GM12874 (cell line): ENCODE data around the gene MGAT4B.

Source experiments
- TF ChIP-seq, protein P1 (sequence below): IDR thresholded peaks from 2 replicates; pipeline ENCODE4 v1.5.1; 2011; ENCODE audit warnings: low read depth, mild to moderate bottlenecking, control low read depth, low read length, moderate library complexity; ENCODE audit not compliant: insufficient read depth

The MGAT4B gene

DNA sequence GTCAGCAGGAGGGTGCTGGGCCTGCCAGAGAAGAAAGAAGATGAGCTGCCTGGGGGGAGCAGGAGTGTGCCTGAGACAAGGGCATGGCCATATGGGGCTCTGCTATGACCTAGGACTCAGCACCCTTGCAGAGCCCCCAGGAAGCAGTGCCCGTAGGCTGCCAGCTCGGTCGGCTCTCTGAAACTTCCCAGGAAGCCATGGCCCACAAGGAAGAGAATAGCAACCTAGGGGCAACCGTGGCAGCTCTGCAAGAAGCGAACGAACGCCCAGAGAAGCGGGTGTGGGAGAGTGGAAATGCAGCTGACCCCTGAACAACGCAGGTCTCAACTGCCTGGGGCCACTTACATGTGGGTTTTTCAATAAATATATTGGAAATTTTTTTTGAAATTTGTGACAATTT lies 23.5 kb downstream of the MGAT4B start:
- TF ChIP-seq, protein P1, sequence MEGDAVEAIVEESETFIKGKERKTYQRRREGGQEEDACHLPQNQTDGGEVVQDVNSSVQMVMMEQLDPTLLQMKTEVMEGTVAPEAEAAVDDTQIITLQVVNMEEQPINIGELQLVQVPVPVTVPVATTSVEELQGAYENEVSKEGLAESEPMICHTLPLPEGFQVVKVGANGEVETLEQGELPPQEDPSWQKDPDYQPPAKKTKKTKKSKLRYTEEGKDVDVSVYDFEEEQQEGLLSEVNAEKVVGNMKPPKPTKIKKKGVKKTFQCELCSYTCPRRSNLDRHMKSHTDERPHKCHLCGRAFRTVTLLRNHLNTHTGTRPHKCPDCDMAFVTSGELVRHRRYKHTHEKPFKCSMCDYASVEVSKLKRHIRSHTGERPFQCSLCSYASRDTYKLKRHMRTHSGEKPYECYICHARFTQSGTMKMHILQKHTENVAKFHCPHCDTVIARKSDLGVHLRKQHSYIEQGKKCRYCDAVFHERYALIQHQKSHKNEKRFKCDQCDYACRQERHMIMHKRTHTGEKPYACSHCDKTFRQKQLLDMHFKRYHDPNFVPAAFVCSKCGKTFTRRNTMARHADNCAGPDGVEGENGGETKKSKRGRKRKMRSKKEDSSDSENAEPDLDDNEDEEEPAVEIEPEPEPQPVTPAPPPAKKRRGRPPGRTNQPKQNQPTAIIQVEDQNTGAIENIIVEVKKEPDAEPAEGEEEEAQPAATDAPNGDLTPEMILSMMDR: no peak

DNA sequence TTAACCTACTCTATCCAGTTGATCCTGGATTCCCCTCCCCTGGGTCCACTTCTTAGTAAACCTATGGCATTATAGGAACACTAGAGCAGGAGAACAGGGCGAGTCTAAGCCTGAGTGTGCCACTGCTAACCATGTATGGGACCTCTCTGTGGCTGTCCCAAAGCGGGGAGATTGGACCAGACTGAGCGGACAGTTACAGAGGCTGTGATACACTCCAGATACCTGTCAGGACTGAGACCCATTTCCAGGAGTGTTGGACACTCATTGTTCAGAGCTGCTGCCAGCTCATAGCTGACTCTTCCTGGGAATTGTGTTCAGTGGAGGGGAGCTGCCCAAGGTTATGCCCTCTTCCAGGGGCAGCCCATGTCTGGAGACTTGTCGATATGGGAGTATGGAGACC lies 24.8 kb downstream of the MGAT4B start:
- TF ChIP-seq, protein P1: no peak

DNA sequence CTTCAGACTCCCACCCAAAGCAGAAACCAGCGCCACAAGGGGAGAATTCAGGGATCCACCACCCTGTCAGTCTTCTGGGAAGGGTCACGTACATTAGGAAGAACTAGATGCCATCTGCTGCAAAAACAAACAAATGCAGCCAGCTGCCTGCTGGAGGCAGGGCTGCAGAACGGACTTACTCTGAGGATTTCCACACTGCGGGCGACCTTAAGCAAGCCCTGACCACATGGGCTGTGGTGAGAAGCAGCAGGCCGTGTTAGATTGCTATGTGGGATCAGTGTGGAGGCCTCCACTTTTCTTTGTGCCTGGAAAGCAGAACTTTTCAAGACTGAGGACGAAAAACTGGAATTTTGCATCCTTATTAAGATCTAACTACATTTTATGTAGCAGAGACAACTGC lies 26.3 kb downstream of the MGAT4B start:
- TF ChIP-seq, protein P1: no peak

DNA sequence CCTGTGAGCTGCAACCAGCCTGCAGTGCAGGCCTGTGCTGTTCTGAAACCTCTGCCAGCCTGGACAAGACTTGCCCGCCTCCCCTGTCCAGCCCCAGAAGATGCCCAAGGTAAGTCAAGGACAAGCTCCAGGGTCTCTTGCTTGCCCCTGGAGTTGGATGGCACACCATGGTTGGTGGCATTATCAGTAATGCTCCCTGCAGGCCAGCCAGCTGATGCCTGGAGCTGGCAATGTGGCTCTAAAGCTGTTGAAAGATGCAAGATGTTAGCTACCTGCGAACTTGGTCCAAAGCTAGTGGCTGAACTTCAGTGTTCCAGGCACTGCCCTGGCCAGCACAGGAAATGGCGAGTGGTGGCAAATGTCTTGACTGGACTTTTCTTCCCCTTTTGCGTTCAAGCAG lies 26.8 kb downstream of the MGAT4B start:
- TF ChIP-seq, protein P1: no peak

DNA sequence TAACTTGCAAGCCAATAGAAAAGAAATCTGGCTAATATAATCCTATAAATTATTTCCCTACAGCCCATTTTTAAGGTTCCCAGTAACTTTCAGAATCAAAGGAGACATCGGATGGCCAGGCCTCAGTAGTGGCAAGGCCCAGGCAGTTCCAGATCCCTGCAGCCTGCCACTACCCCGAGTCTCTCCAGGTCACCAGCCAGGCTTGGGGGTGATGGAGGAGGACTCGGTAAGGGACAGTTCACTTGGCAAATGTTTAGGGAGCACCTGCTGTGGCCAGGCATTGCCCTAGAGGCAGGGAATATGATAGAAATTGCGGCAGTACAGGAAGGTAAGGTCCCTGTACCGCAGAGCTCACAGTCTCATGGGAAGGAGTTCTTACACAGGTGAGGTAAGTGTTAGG lies 28.1 kb downstream of the MGAT4B start:
- TF ChIP-seq, protein P1: no peak

DNA sequence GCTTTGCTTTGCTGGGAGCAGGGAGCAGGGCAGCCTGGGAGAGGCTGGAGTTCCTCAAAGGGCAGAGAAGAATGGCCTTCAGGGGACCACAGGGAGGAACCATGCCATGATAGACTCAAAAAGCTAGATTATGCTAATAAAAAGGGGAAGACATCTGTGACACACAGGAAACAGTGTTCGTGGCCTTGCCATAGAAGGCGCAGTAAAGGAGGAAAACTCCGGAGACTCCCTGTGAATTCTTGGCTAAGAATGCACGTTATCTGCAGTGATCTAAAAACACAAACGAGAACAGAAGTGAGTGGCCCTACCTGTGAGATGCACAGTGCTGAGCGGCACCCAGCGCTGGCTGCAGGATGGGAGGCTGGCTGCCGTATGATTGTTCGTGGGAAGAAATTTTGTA lies 28.8 kb downstream of the MGAT4B start:
- TF ChIP-seq, protein P1: no peak

DNA sequence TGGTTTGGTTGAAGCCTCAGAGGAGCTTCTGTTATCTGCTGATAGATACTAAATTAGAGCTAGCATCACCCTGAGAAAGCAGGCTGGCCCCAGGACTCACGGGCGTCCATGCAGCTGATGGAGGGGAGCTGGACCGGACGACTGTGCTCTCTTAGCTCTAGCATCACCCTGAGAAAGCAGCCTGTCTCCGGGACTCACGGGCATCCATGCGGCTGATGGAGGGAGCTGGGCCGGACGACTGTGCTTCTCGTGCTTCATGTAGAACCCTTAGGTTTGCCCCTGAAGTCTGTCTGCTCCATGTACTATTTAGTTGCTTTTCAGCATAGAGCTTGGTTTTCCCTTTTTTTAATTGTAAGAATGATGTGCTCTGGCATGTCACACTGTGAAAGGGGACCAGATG lies 29.2 kb downstream of the MGAT4B start:
- TF ChIP-seq, protein P1: no peak
